Cardiac septum (tissue), 1 donor: Measurements from ENCODE around the gene MYBPC2. TPM values are rescaled to one million over a fixed set of nuclear protein-coding genes. Genes with fewer than 3 reads are reported as not detected.

Experiments
- DNase-seq: peaks from one replicate; pipeline ENCODE4 v3.0.0-alpha.2; 2020; ENCODE audit warnings: low spot score
- intact Hi-C: fragments of 100-400 bp; cut with DNase I; formaldehyde crosslinking; loops from one replicate; pipeline ENCODE4 v1.14.0; 2022
- total RNA-seq: library from RNA; stranded (reverse); fragmentation: NEBNext Ultra II Directional; extraction: Animal tissue kit (Norgen Biotek cat#: 25700); gene quantifications from one replicate; pipeline ENCODE4 v1.2.1, GENCODE V29; 2021
- donor health status: DM: no; HTN: no; CAD: no.

MYBPC2 gene
- total RNA-seq, 1 donor from 2014 or later = not detected

GRCh38 chr19:50406156-50406820, 26.4 kb upstream of the MYBPC2 start:
- intact Hi-C loops = no loop called here
- DNase-seq = no peak

DNA sequence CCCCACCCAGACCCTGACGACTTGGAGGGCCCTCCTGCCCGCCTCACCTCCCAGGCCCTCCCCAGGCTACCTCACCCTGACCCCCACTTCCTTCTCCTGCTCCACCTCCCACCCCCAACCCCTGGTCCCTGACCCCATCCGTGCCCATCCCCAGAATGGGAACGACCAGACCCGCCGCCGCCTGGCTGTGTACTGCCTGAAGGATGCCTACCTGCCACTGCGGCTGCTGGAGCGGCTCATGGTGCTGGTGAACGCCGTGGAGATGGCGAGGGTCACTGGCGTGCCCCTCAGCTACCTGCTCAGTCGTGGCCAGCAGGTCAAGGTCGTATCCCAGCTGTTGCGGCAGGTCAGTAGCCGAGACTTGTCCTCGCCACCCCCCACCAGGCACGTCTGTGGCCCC, 25.9 kb upstream of the MYBPC2 start:
- intact Hi-C loops = no loop called here
- DNase-seq = no peak

GRCh38 chr19:50409347-50409746, 23.3 kb upstream of the MYBPC2 start:
- intact Hi-C loops = no loop called here
- no peak for DNase-seq

DNA sequence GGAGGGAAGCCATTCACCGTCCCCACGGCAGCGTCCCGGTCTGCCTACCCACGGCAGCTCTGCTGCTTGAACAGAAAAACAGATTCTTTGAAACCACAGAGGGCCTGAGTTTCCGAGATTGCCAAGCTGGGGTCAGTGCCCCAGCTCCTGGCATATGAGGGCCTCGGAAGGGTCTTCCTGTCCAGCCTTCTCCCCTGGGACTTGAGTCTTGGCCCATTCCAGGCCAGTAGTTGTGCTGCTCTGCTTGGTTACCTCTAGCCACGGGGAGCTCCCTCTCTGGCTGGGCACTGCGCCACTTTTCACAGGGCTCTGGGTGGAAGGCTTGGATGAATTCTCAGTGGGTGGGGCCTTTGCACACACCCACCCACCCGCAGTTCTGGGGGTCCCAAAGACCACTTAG, 22.6 kb upstream of the MYBPC2 start:
- intact Hi-C loops = no loop called here
- DNase-seq = no peak

DNA sequence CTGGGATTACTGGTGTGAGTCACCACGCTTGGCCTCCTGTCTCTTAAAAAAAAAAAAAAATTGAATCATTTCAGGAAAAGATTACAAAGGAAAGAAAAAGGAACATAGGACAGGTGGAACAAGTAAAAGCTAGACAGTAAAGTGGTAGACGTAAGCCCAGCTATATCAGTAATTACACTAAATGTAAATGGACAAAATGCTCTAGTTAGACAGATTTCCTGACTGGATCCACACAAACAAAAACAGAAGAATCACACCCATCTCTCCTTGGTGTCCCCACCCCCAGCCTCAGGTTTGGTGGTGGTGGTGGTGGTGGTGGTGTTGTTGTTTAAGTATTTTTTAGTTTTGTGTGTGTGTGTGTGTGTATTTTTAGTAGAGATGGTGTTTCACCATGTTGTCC, 20.3 kb upstream of the MYBPC2 start:
- DNase-seq = no peak
- intact Hi-C loops = no loop called here

DNA sequence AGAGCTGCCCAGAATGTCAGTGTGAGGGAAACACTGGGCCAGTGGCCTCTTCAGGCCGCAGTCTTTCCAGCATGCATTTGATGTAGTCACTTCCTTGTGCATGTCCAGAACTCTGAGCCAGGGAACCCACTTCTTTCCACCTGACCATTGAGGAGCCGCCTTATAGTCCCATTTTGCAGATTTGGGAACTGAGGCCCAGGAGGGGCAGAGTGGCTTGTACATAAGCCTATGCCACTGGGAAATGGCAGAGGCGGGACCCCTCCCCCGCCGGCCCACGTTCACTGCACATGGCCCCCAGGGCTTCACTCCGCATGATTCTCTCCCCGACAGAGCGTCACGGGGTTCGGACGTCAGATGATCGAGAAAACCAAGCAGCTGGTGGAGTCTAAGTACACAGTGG, 19.6 kb upstream of the MYBPC2 start:
- no peak for DNase-seq
- intact Hi-C loops = no loop called here

- intact Hi-C loops = no loop called here
- DNase-seq = no peak
Observed at GRCh38 chr19:50413531-50413930, 19.2 kb upstream of the MYBPC2 start.

DNA sequence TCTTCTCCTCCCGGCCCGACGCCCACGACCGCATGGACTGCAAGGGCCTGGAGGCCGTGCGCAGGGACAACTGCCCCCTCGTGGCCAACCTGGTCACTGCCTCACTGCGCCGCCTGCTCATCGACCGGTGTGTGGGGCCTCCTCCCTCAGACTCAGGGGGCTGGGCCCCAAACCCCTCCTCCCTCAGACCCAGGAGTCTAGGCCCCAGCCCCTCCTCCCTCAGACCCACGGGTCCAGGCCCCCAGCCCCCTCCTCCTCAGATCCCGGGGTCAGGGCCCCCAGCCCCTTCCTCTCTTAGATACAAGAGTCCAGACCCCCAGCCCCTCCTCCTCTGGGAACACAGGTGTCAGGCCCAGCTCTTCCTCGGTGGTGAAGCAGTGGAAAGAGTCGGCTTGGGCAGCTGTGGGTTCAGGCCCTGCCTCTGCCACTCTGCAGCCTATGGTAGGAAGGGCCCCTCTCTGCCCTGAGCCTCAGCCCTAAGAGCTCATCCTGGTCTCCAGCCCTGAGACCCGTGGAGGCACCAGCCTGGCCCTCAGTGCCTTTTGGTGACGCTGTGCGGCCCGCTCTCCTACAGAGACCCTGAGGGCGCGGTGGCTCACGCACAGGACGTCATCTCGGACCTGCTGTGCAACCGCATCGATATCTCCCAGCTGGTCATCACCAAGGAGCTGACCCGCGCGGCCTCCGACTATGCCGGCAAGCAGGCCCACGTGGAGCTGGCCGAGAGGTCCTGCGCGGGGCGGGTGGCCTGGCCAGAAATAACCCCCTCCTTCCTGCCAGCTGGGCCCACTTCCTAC, 17.6 kb upstream of the MYBPC2 start:
- intact Hi-C loops = loop anchor here (2.0 kb wide), 1 partner anchor 46 kb away; no protein-coding TSS in a partner anchor
- peak; percentile 89 for DNase-seq

GRCh38 chr19:50415661-50416033, 17.0 kb upstream of the MYBPC2 start:
- no peak for DNase-seq
- intact Hi-C loops = loop anchor here (2.0 kb wide), 1 partner anchor 47 kb away; no protein-coding TSS in a partner anchor

DNA sequence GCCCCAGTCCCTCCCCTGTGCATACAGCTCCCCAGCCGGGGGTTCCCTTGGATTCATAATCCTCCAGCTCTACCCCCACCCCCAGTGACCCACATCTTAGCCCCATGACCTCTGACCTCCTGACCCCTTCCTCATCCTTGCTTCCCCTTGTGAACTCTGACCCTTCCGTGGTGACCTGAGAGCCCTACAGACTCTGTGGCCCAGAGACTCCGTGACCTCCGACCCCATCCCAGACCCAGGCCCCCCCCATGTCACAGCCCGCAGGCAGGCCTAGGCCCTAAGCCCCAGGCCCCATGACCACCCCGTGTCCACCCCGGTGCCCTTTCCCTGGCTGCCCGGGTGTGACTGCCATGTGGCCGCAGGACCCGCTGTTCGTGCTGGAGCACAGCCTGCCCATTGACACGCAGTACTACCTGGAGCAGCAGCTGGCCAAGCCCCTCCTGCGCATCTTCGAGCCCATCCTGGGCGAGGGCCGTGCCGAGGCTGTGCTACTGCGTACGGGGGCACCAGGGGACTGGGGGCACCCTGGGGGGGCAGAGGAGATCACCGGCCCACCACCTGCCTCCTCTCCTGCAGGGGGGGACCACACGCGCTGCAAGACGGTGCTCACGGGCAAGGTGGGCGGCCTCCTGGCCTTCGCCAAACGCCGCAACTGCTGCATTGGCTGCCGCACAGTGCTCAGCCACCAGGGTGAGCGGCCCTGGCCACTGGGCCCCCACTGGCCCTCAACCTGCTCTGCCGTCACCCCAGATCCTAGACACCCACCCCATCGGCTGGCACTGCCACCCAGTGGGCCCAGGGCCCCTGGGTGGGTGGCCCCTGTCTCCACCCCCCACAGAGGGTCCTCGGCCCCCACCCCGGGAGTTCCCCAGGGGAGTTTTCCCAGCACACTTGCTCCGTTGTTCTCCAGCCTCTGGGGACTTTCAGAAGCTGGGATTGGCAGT, 16.4 kb upstream of the MYBPC2 start:
- DNase-seq = no peak
- intact Hi-C loops = no loop called here

DNA sequence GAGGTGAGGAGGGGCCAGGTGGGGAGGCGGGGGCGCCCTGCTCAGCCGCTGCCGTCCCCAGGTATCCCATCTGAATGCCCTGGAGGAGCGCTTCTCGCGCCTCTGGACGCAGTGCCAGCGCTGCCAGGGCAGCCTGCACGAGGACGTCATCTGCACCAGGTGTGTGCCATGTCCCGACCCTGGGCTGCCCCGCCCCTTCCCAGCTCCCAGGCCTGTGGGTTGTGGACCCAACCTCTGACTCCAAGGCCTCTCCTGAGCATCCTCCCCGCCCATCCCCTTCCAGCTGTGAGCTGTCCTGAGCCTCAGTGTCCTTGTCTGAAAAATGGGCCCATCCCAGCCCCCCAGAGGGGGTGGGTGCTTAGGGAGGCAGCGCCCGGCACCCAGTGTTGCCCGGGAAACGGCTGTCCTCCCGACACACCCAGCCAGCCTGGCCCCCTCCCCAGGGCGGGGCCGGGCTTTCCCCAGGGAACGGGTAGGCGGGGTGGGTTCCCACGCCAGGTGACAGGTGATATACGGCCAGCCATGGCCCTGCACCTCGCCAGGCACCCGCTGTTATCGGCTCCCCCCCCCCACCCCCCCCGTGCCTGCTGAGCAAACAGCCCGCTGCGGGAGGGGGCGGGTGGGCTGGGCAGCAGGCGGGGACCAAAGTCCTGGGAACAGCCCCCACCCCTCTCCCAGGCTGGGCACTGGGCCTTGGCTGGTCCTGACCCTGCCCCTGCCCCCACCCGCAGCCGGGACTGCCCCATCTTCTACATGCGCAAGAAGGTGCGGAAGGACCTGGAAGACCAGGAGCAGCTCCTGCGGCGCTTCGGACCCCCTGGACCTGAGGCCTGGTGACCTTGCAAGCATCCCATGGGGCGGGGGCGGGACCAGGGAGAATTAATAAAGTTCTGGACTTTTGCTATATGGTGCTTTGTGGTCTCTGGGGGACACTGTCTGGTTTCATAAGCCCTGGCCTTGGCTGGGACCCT, 15.3 kb upstream of the MYBPC2 start:
- intact Hi-C loops = no loop called here
- DNase-seq = no peak

DNA sequence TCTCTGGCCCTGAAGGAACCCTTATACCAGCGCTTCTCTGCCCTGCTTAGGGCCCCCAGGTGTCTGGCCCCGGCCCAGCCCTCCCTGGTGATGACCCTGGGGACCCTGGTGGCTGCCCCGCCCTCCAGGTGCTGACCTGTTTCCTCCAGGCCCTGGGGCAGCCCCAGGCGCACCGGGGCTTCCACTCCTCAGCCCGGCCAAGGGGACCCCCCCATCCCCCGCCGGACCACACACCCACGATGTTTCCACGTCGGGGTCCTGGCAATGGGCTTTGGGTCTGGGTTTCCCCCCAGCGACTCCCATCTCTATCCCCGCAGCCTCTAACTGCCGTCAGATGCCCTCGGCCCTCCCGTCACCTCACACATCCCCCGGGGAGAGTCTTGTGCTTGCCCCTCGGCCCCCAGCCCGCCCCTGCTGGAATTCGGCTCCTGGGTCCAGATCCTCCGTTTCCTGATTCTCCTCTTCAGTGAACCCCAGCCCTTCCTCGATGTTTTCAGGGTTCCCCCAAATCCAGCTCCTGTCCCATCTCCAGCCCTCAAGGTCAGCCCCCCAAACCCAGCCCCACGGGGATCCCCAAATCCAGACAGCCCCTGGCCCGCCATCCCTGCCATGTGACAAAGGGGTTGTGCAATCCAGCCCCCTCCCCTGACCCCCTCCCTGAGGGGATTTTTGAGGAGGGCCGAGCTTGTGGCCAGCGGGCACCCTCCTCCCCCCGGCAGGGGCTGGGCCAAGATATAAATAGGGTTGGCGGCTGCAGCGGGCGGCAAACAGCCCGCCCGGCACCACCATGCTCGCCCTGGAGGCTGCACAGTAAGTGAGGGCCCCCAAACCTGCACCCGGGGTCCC, 14.3 kb upstream of the MYBPC2 start, which contains the start of gene SPIB:
Gene SPIB, plus strand, starts transcription at position 763 of the 846 bp plus-strand sequence. Its CDS starts 25 bp downstream, at position 788.
- intact Hi-C loops = no loop called here
- no peak for DNase-seq

- intact Hi-C loops = no loop called here
- no peak for DNase-seq
Observed at GRCh38 chr19:50419022-50419579, 13.6 kb upstream of the MYBPC2 start.

- intact Hi-C loops = no loop called here
Observed at GRCh38 chr19:50419580-50420035, 13.1 kb upstream of the MYBPC2 start.

DNA sequence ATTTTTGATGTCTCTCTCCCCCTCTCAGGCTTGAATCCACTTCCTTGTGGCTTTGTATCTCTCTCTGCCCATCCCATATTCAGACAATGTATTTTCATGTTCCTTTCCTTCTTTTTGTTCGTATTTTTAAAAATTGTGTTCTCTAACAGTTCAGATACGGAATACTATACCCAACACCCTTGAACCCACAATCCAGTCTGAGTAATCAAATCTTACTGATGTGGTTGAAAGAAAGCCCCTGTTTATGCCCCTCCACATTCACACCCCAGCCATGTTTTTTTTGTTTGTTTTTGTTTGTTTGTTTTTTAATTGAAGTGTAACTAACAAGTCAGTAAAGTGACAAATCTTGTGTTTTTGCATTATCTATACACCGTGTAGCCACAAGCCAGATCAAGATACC, 12.6 kb upstream of the MYBPC2 start:
- no peak for DNase-seq
- intact Hi-C loops = no loop called here

More at GRCh38 chr19:50419580-50420035, 13.1 kb upstream of the MYBPC2 start:
- no peak for DNase-seq

DNA sequence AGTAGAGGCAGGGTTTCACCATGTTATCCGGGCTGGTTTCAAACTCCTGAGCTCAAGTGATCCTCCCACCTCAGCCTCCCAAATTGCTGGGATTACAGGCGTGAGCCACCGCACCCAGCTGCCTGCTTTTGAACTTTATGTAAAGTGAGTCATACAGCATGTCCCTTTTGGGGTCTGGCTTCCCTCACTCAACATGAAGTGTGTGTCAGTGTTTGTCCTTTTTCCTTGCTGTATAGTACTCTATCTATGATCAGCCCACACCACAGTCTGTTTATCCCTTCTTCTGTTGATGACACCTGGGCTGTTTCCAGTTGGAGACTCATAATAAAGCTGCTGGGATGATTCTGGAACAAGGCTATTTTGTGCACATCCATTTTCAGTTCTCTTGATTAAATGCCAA, 11.9 kb upstream of the MYBPC2 start:
- no peak for DNase-seq
- intact Hi-C loops = no loop called here

DNA sequence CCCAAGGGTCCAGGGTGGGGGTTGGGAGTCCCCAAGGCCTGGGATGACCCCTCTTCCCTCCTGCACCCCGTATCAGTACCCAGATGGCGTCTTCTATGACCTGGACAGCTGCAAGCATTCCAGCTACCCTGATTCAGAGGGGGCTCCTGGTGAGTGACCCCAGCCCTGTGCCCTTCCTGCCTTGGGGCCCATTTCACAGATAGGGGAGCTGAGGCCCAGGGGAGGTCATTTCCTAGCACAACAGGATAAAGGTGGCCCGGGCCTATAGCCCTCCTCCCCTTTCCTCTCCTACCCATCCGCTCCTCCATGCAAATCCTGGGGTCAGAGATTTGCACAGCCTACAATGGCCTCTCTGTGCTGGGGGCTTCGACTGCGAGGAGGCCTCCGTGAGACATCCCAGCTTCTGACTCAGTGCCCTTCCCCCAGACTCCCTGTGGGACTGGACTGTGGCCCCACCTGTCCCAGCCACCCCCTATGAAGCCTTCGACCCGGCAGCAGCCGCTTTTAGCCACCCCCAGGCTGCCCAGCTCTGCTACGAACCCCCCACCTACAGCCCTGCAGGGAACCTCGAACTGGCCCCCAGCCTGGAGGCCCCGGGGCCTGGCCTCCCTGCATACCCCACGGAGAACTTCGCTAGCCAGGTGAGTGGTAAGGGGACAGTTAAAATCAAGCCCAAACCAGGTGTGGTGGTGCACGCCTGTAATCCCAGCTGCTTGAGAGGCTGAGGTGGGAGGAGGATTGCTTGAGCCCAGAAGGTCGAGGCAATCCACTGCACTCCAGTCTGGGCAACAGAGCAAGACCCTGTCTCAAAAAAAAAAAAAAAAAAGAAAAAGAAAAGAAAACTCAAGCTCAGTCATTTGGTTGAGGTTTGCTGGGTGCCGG, 10.1 kb upstream of the MYBPC2 start:
- intact Hi-C loops = no loop called here
- no peak for DNase-seq
